Chondrocyte (in vitro differentiated cells): ENCODE data around the gene NDUFB8. TPM values are rescaled to one million over a fixed set of nuclear protein-coding genes. Genes with fewer than 3 reads are reported as not detected.

Experiments
- DNase-seq: peaks from one replicate; pipeline ENCODE4 v3.0.0; 2021; ENCODE audit warnings: mixed read lengths, low spot score
- H3K27ac Mint-ChIP-seq: one replicate; pipeline ENCODE4 v1.8.0; 2021; ENCODE audit warnings: mild to moderate bottlenecking, moderate library complexity, mixed read lengths; ENCODE audit not compliant: unreplicated experiment
- H3K27me3 Mint-ChIP-seq: 2 replicates; pipeline ENCODE4 v1.8.0; 2021; ENCODE audit warnings: low read depth, mixed read lengths
- H3K36me3 Mint-ChIP-seq: 2 replicates; pipeline ENCODE4 v1.8.0; 2021; ENCODE audit warnings: low read depth, mixed read lengths
- H3K4me1 Mint-ChIP-seq: 2 replicates; pipeline ENCODE4 v1.8.0; 2021; ENCODE audit warnings: low read depth, mild to moderate bottlenecking, mixed read lengths
- H3K4me3 Mint-ChIP-seq: one replicate; pipeline ENCODE4 v1.8.0; 2021; ENCODE audit warnings: mild to moderate bottlenecking, moderate library complexity, mixed read lengths; ENCODE audit not compliant: unreplicated experiment
- H3K9me3 Mint-ChIP-seq: 2 replicates; pipeline ENCODE4 v1.8.0; 2021; ENCODE audit warnings: low read depth, mixed read lengths
- CTCF ChIP-seq: fragments of 200-600 bp; sonication (generic); IDR thresholded peaks from 2 replicates; pipeline ENCODE4 v1.5.0; 2021; ENCODE audit warnings: antibody characterized with exemption, mild to moderate bottlenecking, moderate library complexity
- total RNA-seq: library from RNA; stranded (reverse); gene quantifications from 3 replicates; pipeline ENCODE4 v1.2.1, GENCODE V29; 2021

NDUFB8 gene
- total RNA-seq, 1 donor from 2014 or later: 127 TPM

- Mint-ChIP-seq H3K9me3 (no peaks in the 10 kb centered on the region), H3K36me3 (peaks cover 2% of the 10 kb centered on the region), H3K27me3 (peaks cover 43% of the 10 kb centered on the region), H3K4me3 (no peak overlapping the region), H3K4me1 (no peaks in the 10 kb centered on the region), H3K27ac (no peak overlapping the region)
- DNase-seq: no peak
- TF ChIP-seq CTCF: no peak
Observed at GRCh38 chr10:100566561-100566960, 36.9 kb upstream of the NDUFB8 start.

- H3K4me3 Mint-ChIP-seq: no peak overlapping the region
- no peak overlapping the region for H3K27ac Mint-ChIP-seq
- DNase-seq: no peak
- peaks cover 45% of the 10 kb centered on the region for H3K27me3 Mint-ChIP-seq
- H3K4me1 Mint-ChIP-seq: peaks cover 5% of the 10 kb centered on the region
- peaks cover 2% of the 10 kb centered on the region for H3K36me3 Mint-ChIP-seq
- no peaks in the 10 kb centered on the region for H3K9me3 Mint-ChIP-seq
- TF ChIP-seq CTCF: no peak
Observed at GRCh38 chr10:100565206-100565985, 35.7 kb upstream of the NDUFB8 start.

GRCh38 chr10:100562008-100562672 is 32.5 kb upstream of the NDUFB8 start:
- DNase-seq: no peak
- TF ChIP-seq CTCF: peak; percentile 75
- H3K27me3 Mint-ChIP-seq: peaks cover 36% of the 10 kb centered on the region
- H3K4me1 Mint-ChIP-seq: peaks cover 5% of the 10 kb centered on the region
- H3K4me3 Mint-ChIP-seq: no peak overlapping the region
- no peaks in the 10 kb centered on the region for H3K9me3 Mint-ChIP-seq
- H3K27ac Mint-ChIP-seq: no peak overlapping the region
- peaks cover 6% of the 10 kb centered on the region for H3K36me3 Mint-ChIP-seq

GRCh38 chr10:100561005-100561404 is 31.3 kb upstream of the NDUFB8 start:
- Mint-ChIP-seq H3K36me3 (peaks cover 14% of the 10 kb centered on the region), H3K27ac (no peak overlapping the region), H3K27me3 (peaks cover 24% of the 10 kb centered on the region), H3K9me3 (no peaks in the 10 kb centered on the region), H3K4me1 (peaks cover 5% of the 10 kb centered on the region), H3K4me3 (no peak overlapping the region)
- no peak for DNase-seq
- TF ChIP-seq CTCF: no peak

- Mint-ChIP-seq H3K27ac (no peak overlapping the region), H3K36me3 (peaks cover 15% of the 10 kb centered on the region), H3K4me1 (peaks cover 5% of the 10 kb centered on the region), H3K4me3 (no peak overlapping the region), H3K9me3 (no peaks in the 10 kb centered on the region), H3K27me3 (peaks cover 18% of the 10 kb centered on the region)
- DNase-seq: no peak
- no peak for TF ChIP-seq CTCF
Observed at GRCh38 chr10:100560248-100560647, 30.6 kb upstream of the NDUFB8 start.
